Neuronal stem cell (in vitro differentiated cells): ENCODE measurements around the gene RMC1.
A peak's percentile ranks its signal among the peaks of the same experiment; 100 is the strongest.

Experiments used
- DNase-seq: peaks from one replicate; pipeline ENCODE4 v3.0.0-alpha.2; 2013; ENCODE audit warnings: low spot score
- H2AFZ ChIP-seq: one replicate; pipeline ENCODE4 v1.6.1; 2013; ENCODE audit warnings: mild to moderate bottlenecking, low read length, inconsistent platforms
- H2AK5ac ChIP-seq: 2 replicates; pipeline ENCODE4 v1.6.1; 2013; ENCODE audit warnings: low read depth, mild to moderate bottlenecking, inconsistent platforms, low read length, moderate library complexity, mixed read lengths
- H2BK120ac ChIP-seq: 2 replicates; pipeline ENCODE4 v1.6.1; 2013; ENCODE audit warnings: low read depth, mild to moderate bottlenecking, inconsistent platforms, low read length, moderate library complexity, mixed read lengths
- H2BK12ac ChIP-seq: one replicate; pipeline ENCODE4 v1.6.1; 2013; ENCODE audit warnings: low read length, inconsistent platforms
- H2BK15ac ChIP-seq: 2 replicates; pipeline ENCODE4 v1.6.1; 2013; ENCODE audit warnings: mild to moderate bottlenecking, low read length, inconsistent platforms, mixed read lengths
- H2BK5ac ChIP-seq: one replicate; pipeline ENCODE4 v1.6.1; 2013; ENCODE audit warnings: inconsistent platforms, mild to moderate bottlenecking, low read length, moderate library complexity
- H3K14ac ChIP-seq: one replicate; pipeline ENCODE4 v1.6.1; 2013; ENCODE audit warnings: low read length, inconsistent platforms
- H3K18ac ChIP-seq: 2 replicates; pipeline ENCODE4 v1.6.1; 2013; ENCODE audit warnings: low read length, inconsistent platforms
- H3K23ac ChIP-seq: 2 replicates; pipeline ENCODE4 v1.6.1; 2013; ENCODE audit warnings: low read depth, mild to moderate bottlenecking, mixed read lengths, low read length, inconsistent platforms; ENCODE audit not compliant: poor library complexity
- H3K27ac ChIP-seq: replicated peaks from 3 replicates; pipeline ENCODE4 v1.5.1; 2013; ENCODE audit warnings: low read length, inconsistent platforms
- H3K27me3 ChIP-seq, 3 experiments: 2 replicates each; pipeline ENCODE4 v1.6.1; 2013; ENCODE audit warnings: low read length in 3 of 3, mild to moderate bottlenecking in 2 of 3, inconsistent platforms in 1 of 3, low read depth in 1 of 3, mixed read lengths in 1 of 3, moderate library complexity in 1 of 3; ENCODE audit not compliant: control insufficient read depth in 3 of 3, insufficient read depth in 3 of 3
- H3K36me3 ChIP-seq, 2 donors: replicated peaks in 1 of 2; 2 replicates each; pipeline ENCODE4 v1.6.1; 2013; ENCODE audit warnings: low read length in 2 of 2; ENCODE audit not compliant: control insufficient read depth in 2 of 2, insufficient read depth in 2 of 2
- H3K4ac ChIP-seq: 2 replicates; pipeline ENCODE4 v1.6.1; 2013; ENCODE audit warnings: inconsistent platforms, mild to moderate bottlenecking, low read length, moderate library complexity
- H3K4me1 ChIP-seq, 2 donors: 1 replicate in 1 of 2; 2 replicates in 1 of 2; pipeline ENCODE4 v1.6.1; 2013; ENCODE audit warnings: low read length in 2 of 2, low read depth in 1 of 2; ENCODE audit not compliant: control insufficient read depth in 2 of 2, insufficient read depth in 1 of 2
- H3K4me2 ChIP-seq: one replicate; pipeline ENCODE4 v1.6.1; 2013; ENCODE audit warnings: mild to moderate bottlenecking, low read length, inconsistent platforms; ENCODE audit not compliant: insufficient read depth, poor library complexity, severe bottlenecking
- H3K4me3 ChIP-seq, 2 donors: 2 replicates each; pipeline ENCODE4 v1.5.1; 2013; ENCODE audit warnings: low read length in 2 of 2, mild to moderate bottlenecking in 2 of 2, inconsistent platforms in 1 of 2, moderate library complexity in 1 of 2
- H3K79me1 ChIP-seq: one replicate; pipeline ENCODE4 v1.6.1; 2013; ENCODE audit warnings: low read depth, mild to moderate bottlenecking, inconsistent platforms, low read length, moderate library complexity
- H3K9ac ChIP-seq: one replicate; pipeline ENCODE4 v1.6.1; 2013; ENCODE audit warnings: mild to moderate bottlenecking, low read depth, low read length, inconsistent platforms; ENCODE audit not compliant: poor library complexity
- H3K9me3 ChIP-seq, 2 donors: replicated peaks in 1 of 2; 2 replicates each; pipeline versions ENCODE3 to v1.6.1; 2013; ENCODE audit warnings: low read length in 2 of 2, mild to moderate bottlenecking in 2 of 2, inconsistent platforms in 1 of 2, low read depth in 1 of 2, mixed read lengths in 1 of 2, moderate library complexity in 1 of 2; ENCODE audit not compliant: control insufficient read depth in 2 of 2, insufficient read depth in 1 of 2
- H4K8ac ChIP-seq: one replicate; pipeline ENCODE4 v1.6.1; 2013; ENCODE audit warnings: low read depth, mild to moderate bottlenecking, inconsistent platforms, low read length, moderate library complexity
- H4K91ac ChIP-seq: one replicate; pipeline ENCODE4 v1.6.1; 2013; ENCODE audit warnings: low read length, low read depth, mild to moderate bottlenecking, inconsistent platforms; ENCODE audit not compliant: poor library complexity
- WGBS, 2 donors: extraction: QIAGEN DNeasy Blood & Tissue Kit; methylation state at CpG; one replicate each; pipeline ENCODE4 v1.1.7; 2013; ENCODE audit warnings: missing lambda C conversion rate in 2 of 2, mixed read lengths in 1 of 2; ENCODE audit not compliant: insufficient read length in 2 of 2, insufficient replicate concordance in 1 of 2; ENCODE audit errors: extremely low coverage in 2 of 2; 5-methylcytosine and 5-hydroxymethylcytosine counted together

RMC1 gene

DNA sequence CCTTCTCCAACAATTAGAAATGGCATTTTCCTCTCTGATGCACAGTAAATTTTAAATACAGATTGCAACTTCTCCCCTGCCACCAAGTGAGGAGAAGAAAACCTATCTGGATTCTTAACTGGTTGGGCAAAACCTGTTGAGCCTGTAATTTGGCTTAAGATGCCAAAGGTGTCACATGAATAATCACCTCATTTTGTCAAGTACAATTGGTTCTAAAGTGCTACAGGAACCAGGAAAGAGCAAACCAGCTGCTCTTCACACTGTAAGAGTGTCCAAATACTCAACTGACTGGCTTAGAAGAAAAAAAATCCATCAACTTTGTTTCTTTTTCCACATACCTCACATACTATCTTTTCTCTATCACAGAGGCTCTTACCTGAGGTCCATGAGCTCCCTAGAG is 47.6 kb downstream of the RMC1 start:
- Histone ChIP-seq H3K4me3 (no peak overlapping the region), H3K79me1 (no peaks in the 10 kb centered on the region), H2BK120ac (no peak overlapping the region), H4K91ac (no peak overlapping the region), H2AFZ (no peak overlapping the region), H2BK5ac (no peak overlapping the region), H3K27me3 (no peaks in the 10 kb centered on the region), H3K4me2 (no peak overlapping the region), H2AK5ac (no peak overlapping the region), H3K9me3 (no peaks in the 10 kb centered on the region), H3K27ac (no peak overlapping the region), H3K18ac (no peak overlapping the region), H3K4ac (no peak overlapping the region), H3K23ac (no peak overlapping the region), H2BK12ac (no peak overlapping the region), H3K14ac (no peak overlapping the region), H3K4me1 (no peaks in the 10 kb centered on the region), H3K36me3 (peaks cover 32 to 92% of the 10 kb centered on the region in 2 donors), H3K9ac (no peak overlapping the region), H2BK15ac (no peak overlapping the region), H4K8ac (no peak overlapping the region)
- no peak for DNase-seq

DNA sequence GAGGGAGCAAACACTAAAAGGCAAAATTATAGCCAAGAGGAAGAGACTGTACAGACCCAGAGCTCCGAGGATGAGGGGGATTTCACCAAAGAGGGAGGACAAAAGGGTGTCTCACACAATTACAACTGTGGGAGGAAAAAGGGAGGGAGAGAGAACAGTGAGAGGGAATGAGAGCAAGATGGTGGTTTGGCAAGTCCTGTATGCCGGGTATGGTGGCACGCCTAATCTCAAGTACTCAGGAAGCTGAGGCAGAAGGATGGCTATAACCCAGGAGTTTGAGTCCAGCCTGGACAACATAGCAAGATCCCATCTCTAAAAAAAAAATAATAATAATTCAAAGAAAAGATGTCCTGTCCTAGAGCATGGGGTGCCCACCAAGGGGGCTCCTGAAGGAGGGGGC is 48.7 kb downstream of the RMC1 start:
- H3K23ac ChIP-seq: no peak overlapping the region
- H3K9me3 ChIP-seq: no peaks in the 10 kb centered on the region
- no peak overlapping the region for H2BK12ac ChIP-seq
- H3K4ac ChIP-seq: no peak overlapping the region
- peaks cover 42 to 94% of the 10 kb centered on the region in 2 donors for H3K36me3 ChIP-seq
- no peaks in the 10 kb centered on the region for H3K79me1 ChIP-seq
- H4K8ac ChIP-seq: no peak overlapping the region
- H2BK5ac ChIP-seq: no peak overlapping the region
- H2BK15ac ChIP-seq: no peak overlapping the region
- no peak overlapping the region for H2AK5ac ChIP-seq
- no peak overlapping the region for H2BK120ac ChIP-seq
- WGBS, 2 donors: no CpG with 5 or more reads among the region's 3 CpGs
- H3K4me1 ChIP-seq: no peaks in the 10 kb centered on the region
- H3K4me2 ChIP-seq: no peak overlapping the region
- H3K9ac ChIP-seq: peak overlapping the region; percentile 50
- no peak overlapping the region for H3K18ac ChIP-seq
- no peak overlapping the region for H4K91ac ChIP-seq
- no peak for DNase-seq
- H2AFZ ChIP-seq: no peak overlapping the region
- H3K27ac ChIP-seq: no peak overlapping the region
- no peak overlapping the region for H3K4me3 ChIP-seq
- no peaks in the 10 kb centered on the region for H3K27me3 ChIP-seq
- no peak overlapping the region for H3K14ac ChIP-seq

- H3K9ac ChIP-seq: no peak overlapping the region
- no peak overlapping the region for H2BK5ac ChIP-seq
- H2BK12ac ChIP-seq: no peak overlapping the region
- no peak overlapping the region for H4K91ac ChIP-seq
- H3K36me3 ChIP-seq: peaks cover 43 to 94% of the 10 kb centered on the region in 2 donors
- peak overlapping the region; percentile 24 for H3K4ac ChIP-seq
- H3K4me3 ChIP-seq: peak overlapping the region in 1 of 2 donors; percentile 45
- H2AK5ac ChIP-seq: no peak overlapping the region
- H3K4me1 ChIP-seq: no peaks in the 10 kb centered on the region
- no peak overlapping the region for H2BK15ac ChIP-seq
- no peak overlapping the region for H2BK120ac ChIP-seq
- no peaks in the 10 kb centered on the region for H3K79me1 ChIP-seq
- WGBS, 2 donors: no CpG with 5 or more reads among the region's 11 CpGs
- no peak overlapping the region for H3K23ac ChIP-seq
- DNase-seq: no peak
- H4K8ac ChIP-seq: peak overlapping the region; percentile 29
- no peak overlapping the region for H3K18ac ChIP-seq
- H3K27ac ChIP-seq: no peak overlapping the region
- no peak overlapping the region for H3K14ac ChIP-seq
- H3K27me3 ChIP-seq: no peaks in the 10 kb centered on the region
- no peak overlapping the region for H2AFZ ChIP-seq
- H3K4me2 ChIP-seq: no peak overlapping the region
- no peaks in the 10 kb centered on the region for H3K9me3 ChIP-seq
These were observed 49.2 kb downstream of the RMC1 start for GRCh38 chr18:23552505-23552904.

DNA sequence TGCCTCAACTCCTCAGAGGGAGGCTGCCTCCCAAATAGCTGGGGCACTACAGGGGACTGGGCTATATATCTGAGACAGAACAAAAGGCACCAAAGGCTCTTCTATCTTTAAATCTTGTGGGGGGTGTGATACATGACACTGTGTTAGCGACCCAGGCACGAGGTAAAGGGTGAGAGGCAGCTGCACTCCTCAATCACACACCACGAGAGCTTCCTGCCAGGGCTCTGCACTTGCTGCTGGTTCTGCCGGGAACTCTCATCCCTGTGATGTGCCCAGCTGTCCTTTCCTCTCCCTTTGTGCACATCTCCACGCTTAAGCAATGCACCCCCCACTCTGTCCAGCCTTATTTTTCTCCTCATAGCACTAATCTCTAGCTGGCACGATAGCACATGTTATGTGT is 50.6 kb downstream of the RMC1 start:
- no peaks in the 10 kb centered on the region for H3K9me3 ChIP-seq
- no peak overlapping the region for H3K27ac ChIP-seq

More for the DNA sequence above, 50.6 kb downstream of the RMC1 start:
- no CpG with 5 or more reads among the region's 6 CpGs for WGBS, 2 donors
- no peak overlapping the region for H3K14ac ChIP-seq
- no peak overlapping the region for H2BK12ac ChIP-seq
- peaks cover 41 to 91% of the 10 kb centered on the region in 2 donors for H3K36me3 ChIP-seq
- H3K4me1 ChIP-seq: no peaks in the 10 kb centered on the region
- H2BK15ac ChIP-seq: no peak overlapping the region
- H3K9ac ChIP-seq: no peak overlapping the region
- no peak overlapping the region for H3K4me3 ChIP-seq
- no peak overlapping the region for H2BK5ac ChIP-seq
- H3K4ac ChIP-seq: no peak overlapping the region
- no peak overlapping the region for H2AK5ac ChIP-seq
- H2AFZ ChIP-seq: no peak overlapping the region
- no peaks in the 10 kb centered on the region for H3K79me1 ChIP-seq
- H3K4me2 ChIP-seq: no peak overlapping the region
- DNase-seq: no peak
- H4K8ac ChIP-seq: no peak overlapping the region
- H3K23ac ChIP-seq: no peak overlapping the region
- H4K91ac ChIP-seq: no peak overlapping the region
- H3K27me3 ChIP-seq: no peaks in the 10 kb centered on the region
- no peak overlapping the region for H2BK120ac ChIP-seq
- no peak overlapping the region for H3K18ac ChIP-seq
